Calu3 (cell line): Measurements from ENCODE around the gene HERPUD2. TPM values are rescaled to one million over a fixed set of nuclear protein-coding genes. Genes with fewer than 3 reads are reported as not detected.
A peak's percentile ranks its signal among the peaks of the same experiment; 100 is the strongest.

ENCODE experiments used
- BruUV-seq: library from RNA; stranded (reverse); fragments of 400-500 nt; replicated peaks from 2 replicates; lab custom pipeline; 2021; lab: Mats Ljungman, UMichigan
- CTCF ChIA-PET: fragments of 300-600 bp; sonication (Branson Sonifier 250); formaldehyde crosslinking; loops from one replicate; lab custom pipeline; 2022; ENCODE audit warnings: antibody characterized with exemption; lab: Charles Lee
- DNase-seq: peaks from one replicate; pipeline ENCODE4 v3.0.0; 2022
- H3K27ac Mint-ChIP-seq: one replicate; pipeline ENCODE4 v1.8.0; 2022; ENCODE audit warnings: mixed read lengths; ENCODE audit not compliant: unreplicated experiment
- H3K27me3 Mint-ChIP-seq: one replicate; pipeline ENCODE4 v1.8.0; 2022; ENCODE audit warnings: mixed read lengths; ENCODE audit not compliant: unreplicated experiment
- H3K36me3 Mint-ChIP-seq: one replicate; pipeline ENCODE4 v1.8.0; 2022; ENCODE audit warnings: mild to moderate bottlenecking, moderate library complexity, mixed read lengths; ENCODE audit not compliant: insufficient read depth, unreplicated experiment
- H3K4me1 Mint-ChIP-seq: one replicate; pipeline ENCODE4 v1.8.0; 2022; ENCODE audit warnings: mild to moderate bottlenecking, low read depth, mixed read lengths; ENCODE audit not compliant: unreplicated experiment
- H3K4me3 Mint-ChIP-seq: one replicate; pipeline ENCODE4 v1.8.0; 2022; ENCODE audit warnings: mild to moderate bottlenecking, low read depth, moderate library complexity, mixed read lengths; ENCODE audit not compliant: unreplicated experiment
- H3K9me3 Mint-ChIP-seq: one replicate; pipeline ENCODE4 v1.8.0; 2022; ENCODE audit warnings: low read depth, mixed read lengths; ENCODE audit not compliant: unreplicated experiment
- intact Hi-C: fragments of 100-400 bp; cut with micrococcal nuclease; formaldehyde crosslinking; loops from one replicate; pipeline ENCODE4 v1.10.0; 2022; ENCODE audit not compliant: unreplicated experiment
- total RNA-seq: library from RNA; stranded (reverse); gene quantifications from 2 replicates; pipeline ENCODE4 v1.2.3, GENCODE V29; 2022
- TF ChIP-seq, protein P1 (sequence below): fragments of 200-600 bp; IDR thresholded peaks from one replicate; pipeline ENCODE4 v1.8.0; 2022; ENCODE audit warnings: antibody characterized with exemption; ENCODE audit not compliant: unreplicated experiment

HERPUD2 gene
- total RNA-seq, 1 experiment from 2014 or later = 42.7 TPM

DNA sequence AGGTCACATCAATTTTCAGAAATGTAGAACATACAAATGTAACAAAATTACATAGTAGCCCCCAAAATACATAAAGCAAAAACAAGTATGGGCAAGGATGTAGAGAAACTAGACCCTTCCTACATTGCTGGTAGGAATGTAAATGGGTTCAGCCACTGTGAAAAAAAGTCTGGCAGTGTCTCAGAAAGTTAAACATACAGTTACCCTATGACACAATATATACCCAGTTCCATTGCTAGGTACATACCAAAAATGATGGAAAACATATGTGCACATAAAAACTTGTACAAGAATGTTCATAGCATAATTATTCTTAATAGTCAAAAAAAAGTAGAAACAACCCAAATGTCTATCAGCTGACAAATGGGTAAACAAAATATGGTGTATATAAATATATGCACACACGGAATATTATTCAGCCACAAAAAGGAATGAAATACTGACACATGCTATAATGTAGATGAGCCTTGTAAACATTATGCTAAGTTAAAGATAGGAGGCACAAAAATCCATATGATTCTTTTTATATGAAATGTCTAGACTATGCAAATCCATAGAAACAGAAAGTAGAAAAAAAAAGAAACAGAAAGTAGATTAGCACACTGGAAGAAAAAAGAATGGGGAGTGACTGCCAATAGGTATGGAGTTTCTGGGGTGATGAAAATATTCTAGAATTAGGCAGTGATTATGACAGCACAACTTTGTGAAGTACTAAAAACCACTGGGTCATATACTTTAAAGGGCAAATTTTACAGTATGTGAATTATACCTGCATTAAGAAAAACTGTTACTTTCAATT, 13.5 kb downstream of the HERPUD2 start:
- no peaks in the 10 kb centered on the region for H3K27me3 Mint-ChIP-seq
- no peak for DNase-seq
- no peak overlapping the region for H3K4me3 Mint-ChIP-seq
- CTCF ChIA-PET = no interaction called here
- no TSS peak for BruUV-seq
- peaks cover 8% of the 10 kb centered on the region for H3K4me1 Mint-ChIP-seq
- H3K27ac Mint-ChIP-seq = no peak overlapping the region
- intact Hi-C loops = no loop called here
- H3K36me3 Mint-ChIP-seq = no peaks in the 10 kb centered on the region
- TF ChIP-seq, protein P1, sequence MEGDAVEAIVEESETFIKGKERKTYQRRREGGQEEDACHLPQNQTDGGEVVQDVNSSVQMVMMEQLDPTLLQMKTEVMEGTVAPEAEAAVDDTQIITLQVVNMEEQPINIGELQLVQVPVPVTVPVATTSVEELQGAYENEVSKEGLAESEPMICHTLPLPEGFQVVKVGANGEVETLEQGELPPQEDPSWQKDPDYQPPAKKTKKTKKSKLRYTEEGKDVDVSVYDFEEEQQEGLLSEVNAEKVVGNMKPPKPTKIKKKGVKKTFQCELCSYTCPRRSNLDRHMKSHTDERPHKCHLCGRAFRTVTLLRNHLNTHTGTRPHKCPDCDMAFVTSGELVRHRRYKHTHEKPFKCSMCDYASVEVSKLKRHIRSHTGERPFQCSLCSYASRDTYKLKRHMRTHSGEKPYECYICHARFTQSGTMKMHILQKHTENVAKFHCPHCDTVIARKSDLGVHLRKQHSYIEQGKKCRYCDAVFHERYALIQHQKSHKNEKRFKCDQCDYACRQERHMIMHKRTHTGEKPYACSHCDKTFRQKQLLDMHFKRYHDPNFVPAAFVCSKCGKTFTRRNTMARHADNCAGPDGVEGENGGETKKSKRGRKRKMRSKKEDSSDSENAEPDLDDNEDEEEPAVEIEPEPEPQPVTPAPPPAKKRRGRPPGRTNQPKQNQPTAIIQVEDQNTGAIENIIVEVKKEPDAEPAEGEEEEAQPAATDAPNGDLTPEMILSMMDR = no peak
- no peaks in the 10 kb centered on the region for H3K9me3 Mint-ChIP-seq

DNA sequence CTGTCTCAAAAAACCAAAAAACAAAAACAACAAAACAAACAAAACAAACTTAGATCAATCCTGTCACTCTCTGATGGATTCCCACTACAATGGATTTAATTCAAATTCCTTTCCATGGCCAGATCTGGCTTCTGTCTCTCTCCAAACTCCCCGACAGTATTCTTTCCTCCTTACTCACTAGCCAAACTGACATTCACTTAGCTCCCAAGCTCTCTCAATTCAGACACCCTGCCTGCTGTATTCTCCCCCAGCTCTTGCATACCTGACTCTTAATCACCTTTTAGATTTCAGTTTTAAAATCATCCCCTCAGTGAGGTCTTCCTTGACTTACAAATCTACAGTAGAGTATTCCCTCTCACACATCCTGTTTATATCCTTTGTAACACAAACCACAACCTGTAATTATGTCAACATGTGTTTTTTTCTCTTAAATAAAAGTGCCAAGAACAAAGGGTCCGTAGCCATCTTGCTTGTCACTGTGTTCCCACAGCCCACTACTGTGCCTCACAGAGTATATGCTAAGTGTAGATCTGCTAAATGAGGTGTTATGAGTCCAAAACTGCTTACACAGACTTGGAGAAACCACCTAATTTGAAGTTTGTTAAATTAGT, 14.4 kb downstream of the HERPUD2 start:
- intact Hi-C loops = no loop called here
- TF ChIP-seq, protein P1 = no peak
- H3K4me1 Mint-ChIP-seq = peaks cover 8% of the 10 kb centered on the region
- no peak overlapping the region for H3K27ac Mint-ChIP-seq
- H3K9me3 Mint-ChIP-seq = no peaks in the 10 kb centered on the region
- BruUV-seq = no TSS peak
- no peak for DNase-seq
- CTCF ChIA-PET = no interaction called here
- H3K36me3 Mint-ChIP-seq = no peaks in the 10 kb centered on the region
- no peaks in the 10 kb centered on the region for H3K27me3 Mint-ChIP-seq
- H3K4me3 Mint-ChIP-seq = no peak overlapping the region

DNA sequence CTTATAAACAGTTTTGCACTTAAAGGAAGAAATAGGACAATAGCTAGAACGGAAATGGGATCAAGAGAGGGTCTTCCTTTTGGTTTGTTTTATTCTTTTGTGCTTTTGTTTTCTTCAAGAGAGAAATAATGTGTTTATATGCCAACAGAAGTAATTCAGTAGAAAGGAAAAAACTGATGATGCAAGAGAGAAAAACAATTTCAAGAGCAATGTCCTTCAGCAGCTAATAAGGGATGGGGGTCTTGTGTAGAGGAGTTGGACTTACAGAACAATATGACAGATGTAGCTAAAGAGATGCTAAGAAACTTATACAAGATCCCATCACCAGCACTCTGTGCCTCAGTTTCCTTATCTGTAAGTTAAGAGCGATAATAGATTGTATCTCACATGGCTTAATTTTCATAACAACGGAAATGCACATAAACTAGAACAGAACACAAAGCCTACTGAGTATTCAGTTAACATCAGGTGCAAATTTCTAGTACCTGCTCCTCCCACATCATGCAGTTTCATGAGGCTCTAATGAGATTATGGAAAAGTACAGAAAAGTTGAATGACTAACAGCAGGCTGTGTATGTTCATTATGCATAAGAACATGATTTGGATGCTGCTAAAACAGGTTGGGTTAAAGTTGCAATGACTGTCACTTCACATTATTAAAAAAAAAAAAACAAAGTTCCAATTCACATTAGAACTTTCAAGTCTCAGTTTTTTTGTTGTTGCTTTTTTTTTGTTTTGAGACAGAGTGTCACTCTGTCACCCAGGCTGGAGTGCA, 17.2 kb downstream of the HERPUD2 start:
- no peak overlapping the region for H3K4me3 Mint-ChIP-seq
- intact Hi-C loops = no loop called here
- peaks cover 8% of the 10 kb centered on the region for H3K4me1 Mint-ChIP-seq
- DNase-seq = no peak
- CTCF ChIA-PET = no interaction called here
- no TSS peak for BruUV-seq
- no peaks in the 10 kb centered on the region for H3K9me3 Mint-ChIP-seq
- peak overlapping the region; percentile 14 for H3K27ac Mint-ChIP-seq
- TF ChIP-seq, protein P1 = no peak
- H3K36me3 Mint-ChIP-seq = no peaks in the 10 kb centered on the region
- no peaks in the 10 kb centered on the region for H3K27me3 Mint-ChIP-seq

DNA sequence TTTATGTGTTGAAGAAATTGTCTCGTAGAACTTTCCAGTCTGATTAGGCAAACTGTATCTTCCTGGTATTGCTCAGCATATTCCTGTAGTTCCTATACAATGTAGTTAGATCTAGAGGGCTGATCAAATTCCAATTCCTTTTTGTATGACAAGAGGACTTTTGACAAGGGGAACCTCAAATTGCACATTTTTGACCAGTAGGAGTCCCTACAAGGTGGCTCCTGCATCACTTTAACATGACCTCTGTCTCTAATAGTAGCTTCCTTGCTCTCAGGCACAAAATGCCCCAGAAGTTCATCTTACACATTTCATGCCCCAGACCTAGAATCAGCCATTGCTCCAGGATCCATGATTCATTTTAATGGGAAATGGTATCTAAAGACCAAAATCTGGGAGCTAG, 18.7 kb downstream of the HERPUD2 start:
- Mint-ChIP-seq H3K27me3 (no peaks in the 10 kb centered on the region), H3K36me3 (no peaks in the 10 kb centered on the region), H3K27ac (no peak overlapping the region), H3K4me3 (no peak overlapping the region), H3K9me3 (no peaks in the 10 kb centered on the region), H3K4me1 (peaks cover 8% of the 10 kb centered on the region)
- BruUV-seq = no TSS peak
- intact Hi-C loops = no loop called here
- CTCF ChIA-PET = no interaction called here
- TF ChIP-seq, protein P1 = no peak
- no peak for DNase-seq
